ENCODE measurements around the gene C15orf61. TPM values are rescaled to one million over a fixed set of nuclear protein-coding genes. Genes with fewer than 3 reads are reported as not detected.

The C15orf61 gene
- total RNA-seq, 1 experiment from 2014 or later: 6.5 TPM

GRCh38 chr15:67479781-67480505, 41.0 kb upstream of the C15orf61 start:
- Histone ChIP-seq H3K4me2 (no peak overlapping the region), H3K9me3 (ENCODE audit: insufficient read depth, low read depth) (no peaks in the 10 kb centered on the region), H3F3A (ENCODE audit: insufficient read depth, low read depth) (no peaks in the 10 kb centered on the region), H3K79me2 (ENCODE audit: low read depth) (no peaks in the 10 kb centered on the region), H3K4me3 (no peak overlapping the region), H3K27me3 (ENCODE audit: insufficient read depth, low read depth) (no peaks in the 10 kb centered on the region), H3K9me2 (ENCODE audit: insufficient read depth) (no peaks in the 10 kb centered on the region), H3K4me1 (replicated peaks; ENCODE audit: insufficient read depth) (no peaks in the 10 kb centered on the region), H4K20me1 (ENCODE audit: insufficient read depth) (no peaks in the 10 kb centered on the region), H3K36me3 (ENCODE audit: low read depth) (no peaks in the 10 kb centered on the region), H2AFZ (no peak overlapping the region), H3K27ac (no peak overlapping the region)
- CTCF ChIA-PET: no interaction called here
- no TSS peak for BruUV-seq (replicated peaks)
- intact Hi-C loops (cut with micrococcal nuclease; ENCODE audit: unreplicated experiment): no loop called here
- no peak for TF ChIP-seq EZH2 (IDR thresholded peaks at IDR 0.05; ENCODE audit: low read depth)
- TF ChIP-seq CTCF (conservative IDR thresholded peaks at IDR 0.05): no peak
- no peak for DNase-seq
- POLR2A ChIA-PET (ENCODE audit: unreplicated experiment): no interaction called here

- no peak overlapping the region for H3K27ac ChIP-seq
- H4K20me1 ChIP-seq (ENCODE audit: insufficient read depth): no peaks in the 10 kb centered on the region
- H3K79me2 ChIP-seq (ENCODE audit: low read depth): no peaks in the 10 kb centered on the region
- CTCF ChIA-PET: no interaction called here
- no peaks in the 10 kb centered on the region for H3K9me2 ChIP-seq (ENCODE audit: insufficient read depth)
- DNase-seq: no peak
- no peaks in the 10 kb centered on the region for H3F3A ChIP-seq (ENCODE audit: insufficient read depth, low read depth)
- H3K9me3 ChIP-seq (ENCODE audit: insufficient read depth, low read depth): no peaks in the 10 kb centered on the region
- H3K4me3 ChIP-seq: no peak overlapping the region
- H2AFZ ChIP-seq: no peak overlapping the region
- TF ChIP-seq CTCF (conservative IDR thresholded peaks at IDR 0.05) (no peak), EZH2 (IDR thresholded peaks at IDR 0.05; ENCODE audit: low read depth) (no peak)
- no peak overlapping the region for H3K4me2 ChIP-seq
- POLR2A ChIA-PET (ENCODE audit: unreplicated experiment): no interaction called here
- BruUV-seq (replicated peaks): no TSS peak
- H3K27me3 ChIP-seq (ENCODE audit: insufficient read depth, low read depth): no peaks in the 10 kb centered on the region
- H3K36me3 ChIP-seq (ENCODE audit: low read depth): no peaks in the 10 kb centered on the region
- H3K4me1 ChIP-seq (replicated peaks; ENCODE audit: insufficient read depth): no peaks in the 10 kb centered on the region
- intact Hi-C loops (cut with micrococcal nuclease; ENCODE audit: unreplicated experiment): no loop called here
Observed at GRCh38 chr15:67480741-67481140, 40.2 kb upstream of the C15orf61 start.

- no TSS peak for BruUV-seq (replicated peaks)
- CTCF ChIA-PET: no interaction called here
- H3K4me1 ChIP-seq (replicated peaks; ENCODE audit: insufficient read depth): no peaks in the 10 kb centered on the region
- no peaks in the 10 kb centered on the region for H3K27me3 ChIP-seq (ENCODE audit: insufficient read depth, low read depth)
- TF ChIP-seq CTCF (conservative IDR thresholded peaks at IDR 0.05): no peak
- no peak for TF ChIP-seq EZH2 (IDR thresholded peaks at IDR 0.05; ENCODE audit: low read depth)
- H3K79me2 ChIP-seq (ENCODE audit: low read depth): no peaks in the 10 kb centered on the region
- no peaks in the 10 kb centered on the region for H4K20me1 ChIP-seq (ENCODE audit: insufficient read depth)
- no peak overlapping the region for H3K4me3 ChIP-seq
- no peak overlapping the region for H3K4me2 ChIP-seq
- no peaks in the 10 kb centered on the region for H3K36me3 ChIP-seq (ENCODE audit: low read depth)
- H2AFZ ChIP-seq: no peak overlapping the region
- H3K27ac ChIP-seq: no peak overlapping the region
- no peaks in the 10 kb centered on the region for H3K9me3 ChIP-seq (ENCODE audit: insufficient read depth, low read depth)
- no peak for DNase-seq
- POLR2A ChIA-PET (ENCODE audit: unreplicated experiment): no interaction called here
- H3F3A ChIP-seq (ENCODE audit: insufficient read depth, low read depth): no peaks in the 10 kb centered on the region
- H3K9me2 ChIP-seq (ENCODE audit: insufficient read depth): no peaks in the 10 kb centered on the region
- intact Hi-C loops (cut with micrococcal nuclease; ENCODE audit: unreplicated experiment): no loop called here
Observed at GRCh38 chr15:67481680-67482079, 39.3 kb upstream of the C15orf61 start.
